Measurements from ENCODE around the gene LCN2.
"Not testable (repeated sequence)": the region's sequence is repeated elsewhere in the genome, so short reads cannot be mapped to it uniquely, and the experiment has no call there.

Gene LCN2

DNA sequence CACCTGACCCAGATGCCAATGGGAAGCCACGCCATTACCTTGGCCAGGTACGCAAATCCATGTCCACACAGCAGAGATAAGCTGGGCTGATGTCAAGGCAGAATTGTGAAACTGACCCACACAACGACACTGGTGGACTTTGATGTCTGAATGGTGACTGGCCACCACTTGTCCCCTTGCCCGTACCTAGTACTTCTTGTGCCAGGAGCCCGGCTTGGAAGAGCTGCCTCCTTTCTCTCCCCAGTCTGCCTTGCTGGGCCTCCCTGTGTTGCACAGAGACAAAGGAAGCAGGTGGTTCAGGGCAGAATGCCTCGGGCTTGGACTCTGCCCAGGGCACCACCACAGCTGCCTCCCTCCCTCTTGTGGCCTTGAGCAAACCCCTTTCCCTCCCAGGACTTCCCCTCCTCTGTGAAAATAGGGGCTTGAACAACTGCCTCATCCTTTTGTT, 45.1 kb upstream of the LCN2 start:
- no peak overlapping the region for H3K9ac ChIP-seq (ENCODE audit: insufficient read length)
- H3K27ac ChIP-seq = no peak overlapping the region
- no peaks in the 10 kb centered on the region for H3K9me3 ChIP-seq (ENCODE audit: low read depth, low read length)
- TF ChIP-seq EZH2 (IDR thresholded peaks at IDR 0.05) = no peak
- no peak for TF ChIP-seq POLR2AphosphoS5 (IDR thresholded peaks at IDR 0.05; ENCODE audit: borderline replicate concordance, low read depth, low read length)
- TF ChIP-seq FOXP2 (optimal IDR thresholded peaks at IDR 0.05; ENCODE audit: control extremely low read depth, extremely low read length, insufficient read depth) = no peak
- no peak for DNase-seq (ENCODE audit: low read depth, low spot score)
- H3K36me3 ChIP-seq (ENCODE audit: insufficient read depth, low read length) = peaks cover 60% of the 10 kb centered on the region
- H3K4me3 ChIP-seq = no peak overlapping the region

DNA sequence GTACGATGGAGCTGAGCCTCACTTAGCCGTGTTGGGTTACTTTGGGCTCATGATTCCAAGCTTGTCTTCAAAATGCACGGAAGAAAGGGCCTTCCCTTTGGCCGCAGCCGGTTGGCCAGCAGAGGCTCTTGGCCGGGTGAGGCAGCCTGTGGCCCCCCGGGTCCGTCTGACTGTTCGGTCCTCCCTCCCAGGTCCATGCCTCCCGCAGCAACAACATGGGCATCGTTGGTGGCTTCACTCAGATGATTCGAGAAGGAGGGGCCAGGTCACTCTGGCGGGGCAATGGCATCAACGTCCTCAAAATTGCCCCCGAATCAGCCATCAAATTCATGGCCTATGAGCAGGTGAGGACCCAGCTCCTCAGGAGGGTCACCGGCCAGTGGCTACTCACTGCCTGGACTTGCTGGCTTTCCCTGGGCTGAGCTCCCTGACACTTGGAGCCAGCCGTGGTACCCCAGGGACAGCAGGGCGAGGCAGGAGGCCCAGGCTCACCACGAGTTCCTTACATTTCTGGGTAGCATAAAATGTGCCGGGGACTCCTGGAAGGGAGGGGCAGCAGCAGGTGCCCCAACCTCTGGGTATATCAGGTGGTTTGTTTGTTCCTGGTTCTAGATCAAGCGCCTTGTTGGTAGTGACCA, 43.6 kb upstream of the LCN2 start:
- Histone ChIP-seq H3K9ac (ENCODE audit: insufficient read length) (no peak overlapping the region), H3K27ac (no peak overlapping the region), H3K9me3 (ENCODE audit: low read depth, low read length) (no peaks in the 10 kb centered on the region), H3K4me3 (no peak overlapping the region), H3K36me3 (ENCODE audit: insufficient read depth, low read length) (peaks cover 60% of the 10 kb centered on the region)
- DNase-seq (ENCODE audit: low read depth, low spot score) = no peak
- TF ChIP-seq FOXP2 (optimal IDR thresholded peaks at IDR 0.05; ENCODE audit: control extremely low read depth, extremely low read length, insufficient read depth) = no peak
- no peak for TF ChIP-seq EZH2 (IDR thresholded peaks at IDR 0.05)
- no peak for TF ChIP-seq POLR2AphosphoS5 (IDR thresholded peaks at IDR 0.05; ENCODE audit: borderline replicate concordance, low read depth, low read length)

DNA sequence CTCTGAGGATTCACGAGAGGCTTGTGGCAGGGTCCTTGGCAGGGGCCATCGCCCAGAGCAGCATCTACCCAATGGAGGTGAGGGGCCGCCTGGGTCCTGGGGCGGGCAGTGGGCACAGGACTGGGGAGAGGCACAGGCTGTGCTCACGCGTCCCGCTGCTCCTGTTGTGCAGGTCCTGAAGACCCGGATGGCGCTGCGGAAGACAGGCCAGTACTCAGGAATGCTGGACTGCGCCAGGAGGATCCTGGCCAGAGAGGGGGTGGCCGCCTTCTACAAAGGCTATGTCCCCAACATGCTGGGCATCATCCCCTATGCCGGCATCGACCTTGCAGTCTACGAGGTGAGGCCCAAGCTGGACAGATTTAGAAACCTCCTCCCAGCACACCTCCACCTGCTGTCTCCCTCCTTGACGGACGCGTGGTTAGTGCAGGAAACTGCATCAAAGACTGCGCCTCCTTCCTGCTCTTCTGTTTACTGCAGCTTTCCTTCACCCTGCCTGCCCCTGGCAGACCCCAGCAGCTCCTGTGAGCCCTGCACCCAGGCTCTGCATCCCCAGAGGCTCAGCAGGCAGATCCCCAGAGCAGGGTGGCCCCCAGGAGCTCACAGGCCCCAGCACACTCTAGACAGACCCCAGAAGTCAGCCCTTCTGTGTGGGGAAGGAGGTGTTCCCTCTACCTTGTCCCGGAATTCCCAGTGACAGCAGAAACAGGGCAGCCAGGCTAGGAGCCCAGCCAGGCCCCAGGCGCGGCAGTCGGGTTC, 42.9 kb upstream of the LCN2 start:
- Histone ChIP-seq H3K4me3 (no peak overlapping the region), H3K36me3 (ENCODE audit: insufficient read depth, low read length) (peaks cover 53% of the 10 kb centered on the region), H3K27ac (no peak overlapping the region), H3K9ac (ENCODE audit: insufficient read length) (no peak overlapping the region), H3K9me3 (ENCODE audit: low read depth, low read length) (no peaks in the 10 kb centered on the region)
- TF ChIP-seq FOXP2 (optimal IDR thresholded peaks at IDR 0.05; ENCODE audit: control extremely low read depth, extremely low read length, insufficient read depth) = no peak
- no peak for TF ChIP-seq EZH2 (IDR thresholded peaks at IDR 0.05)
- no peak for TF ChIP-seq POLR2AphosphoS5 (IDR thresholded peaks at IDR 0.05; ENCODE audit: borderline replicate concordance, low read depth, low read length)
- no peak for DNase-seq (ENCODE audit: low read depth, low spot score)

DNA sequence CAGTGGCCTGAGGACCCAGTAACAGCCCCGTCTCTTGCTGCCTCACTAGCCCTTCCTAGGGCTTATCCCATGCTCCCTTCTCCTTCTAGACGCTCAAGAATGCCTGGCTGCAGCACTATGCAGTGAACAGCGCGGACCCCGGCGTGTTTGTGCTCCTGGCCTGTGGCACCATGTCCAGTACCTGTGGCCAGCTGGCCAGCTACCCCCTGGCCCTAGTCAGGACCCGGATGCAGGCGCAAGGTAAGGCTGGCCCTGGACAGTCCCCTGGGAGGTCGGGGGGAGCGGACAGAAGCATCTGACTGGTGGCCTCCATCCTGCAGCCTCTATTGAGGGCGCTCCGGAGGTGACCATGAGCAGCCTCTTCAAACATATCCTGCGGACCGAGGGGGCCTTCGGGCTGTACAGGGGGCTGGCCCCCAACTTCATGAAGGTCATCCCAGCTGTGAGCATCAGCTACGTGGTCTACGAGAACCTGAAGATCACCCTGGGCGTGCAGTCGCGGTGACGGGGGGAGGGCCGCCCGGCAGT, 42.2 kb upstream of the LCN2 start:
- TF ChIP-seq POLR2AphosphoS5 (IDR thresholded peaks at IDR 0.05; ENCODE audit: borderline replicate concordance, low read depth, low read length) (no peak), EZH2 (IDR thresholded peaks at IDR 0.05) (no peak), FOXP2 (optimal IDR thresholded peaks at IDR 0.05; ENCODE audit: control extremely low read depth, extremely low read length, insufficient read depth) (no peak)
- H3K4me3 ChIP-seq = no peak overlapping the region
- peaks cover 50% of the 10 kb centered on the region for H3K36me3 ChIP-seq (ENCODE audit: insufficient read depth, low read length)
- H3K27ac ChIP-seq = no peak overlapping the region
- H3K9ac ChIP-seq (ENCODE audit: insufficient read length) = no peak overlapping the region
- no peak for DNase-seq (ENCODE audit: low read depth, low spot score)
- H3K9me3 ChIP-seq (ENCODE audit: low read depth, low read length) = no peaks in the 10 kb centered on the region

DNA sequence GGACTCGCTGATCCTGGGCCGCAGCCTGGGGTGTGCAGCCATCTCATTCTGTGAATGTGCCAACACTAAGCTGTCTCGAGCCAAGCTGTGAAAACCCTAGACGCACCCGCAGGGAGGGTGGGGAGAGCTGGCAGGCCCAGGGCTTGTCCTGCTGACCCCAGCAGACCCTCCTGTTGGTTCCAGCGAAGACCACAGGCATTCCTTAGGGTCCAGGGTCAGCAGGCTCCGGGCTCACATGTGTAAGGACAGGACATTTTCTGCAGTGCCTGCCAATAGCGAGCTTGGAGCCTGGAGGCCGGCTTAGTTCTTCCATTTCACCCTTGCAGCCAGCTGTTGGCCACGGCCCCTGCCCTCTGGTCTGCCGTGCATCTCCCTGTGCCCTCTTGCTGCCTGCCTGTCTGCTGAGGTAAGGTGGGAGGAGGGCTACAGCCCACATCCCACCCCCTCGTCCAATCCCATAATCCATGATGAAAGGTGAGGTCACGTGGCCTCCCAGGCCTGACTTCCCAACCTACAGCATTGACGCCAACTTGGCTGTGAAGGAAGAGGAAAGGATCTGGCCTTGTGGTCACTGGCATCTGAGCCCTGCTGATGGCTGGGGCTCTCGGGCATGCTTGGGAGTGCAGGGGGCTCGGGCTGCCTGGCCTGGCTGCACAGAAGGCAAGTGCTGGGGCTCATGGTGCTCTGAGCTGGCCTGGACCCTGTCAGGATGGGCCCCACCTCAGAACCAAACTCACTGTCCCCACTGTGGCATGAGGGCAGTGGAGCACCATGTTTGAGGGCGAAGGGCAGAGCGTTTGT, 41.6 kb upstream of the LCN2 start:
- no peak overlapping the region for H3K4me3 ChIP-seq
- TF ChIP-seq FOXP2 (optimal IDR thresholded peaks at IDR 0.05; ENCODE audit: control extremely low read depth, extremely low read length, insufficient read depth) = no peak
- no peak for TF ChIP-seq POLR2AphosphoS5 (IDR thresholded peaks at IDR 0.05; ENCODE audit: borderline replicate concordance, low read depth, low read length)
- TF ChIP-seq EZH2 (IDR thresholded peaks at IDR 0.05) = no peak
- peaks cover 43% of the 10 kb centered on the region for H3K36me3 ChIP-seq (ENCODE audit: insufficient read depth, low read length)
- H3K27ac ChIP-seq = no peak overlapping the region
- no peaks in the 10 kb centered on the region for H3K9me3 ChIP-seq (ENCODE audit: low read depth, low read length)
- DNase-seq (ENCODE audit: low read depth, low spot score) = no peak
- no peak overlapping the region for H3K9ac ChIP-seq (ENCODE audit: insufficient read length)

DNA sequence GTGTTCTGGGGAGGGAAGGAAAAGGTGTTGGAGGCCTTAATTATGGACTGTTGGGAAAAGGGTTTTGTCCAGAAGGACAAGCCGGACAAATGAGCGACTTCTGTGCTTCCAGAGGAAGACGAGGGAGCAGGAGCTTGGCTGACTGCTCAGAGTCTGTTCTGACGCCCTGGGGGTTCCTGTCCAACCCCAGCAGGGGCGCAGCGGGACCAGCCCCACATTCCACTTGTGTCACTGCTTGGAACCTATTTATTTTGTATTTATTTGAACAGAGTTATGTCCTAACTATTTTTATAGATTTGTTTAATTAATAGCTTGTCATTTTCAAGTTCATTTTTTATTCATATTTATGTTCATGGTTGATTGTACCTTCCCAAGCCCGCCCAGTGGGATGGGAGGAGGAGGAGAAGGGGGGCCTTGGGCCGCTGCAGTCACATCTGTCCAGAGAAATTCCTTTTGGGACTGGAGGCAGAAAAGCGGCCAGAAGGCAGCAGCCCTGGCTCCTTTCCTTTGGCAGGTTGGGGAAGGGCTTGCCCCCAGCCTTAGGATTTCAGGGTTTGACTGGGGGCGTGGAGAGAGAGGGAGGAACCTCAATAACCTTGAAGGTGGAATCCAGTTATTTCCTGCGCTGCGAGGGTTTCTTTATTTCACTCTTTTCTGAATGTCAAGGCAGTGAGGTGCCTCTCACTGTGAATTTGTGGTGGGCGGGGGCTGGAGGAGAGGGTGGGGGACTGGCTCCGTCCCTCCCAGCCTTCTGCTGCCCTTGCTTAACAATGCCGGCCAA, 40.8 kb upstream of the LCN2 start:
- H3K36me3 ChIP-seq (ENCODE audit: insufficient read depth, low read length) = peaks cover 37% of the 10 kb centered on the region

DNA sequence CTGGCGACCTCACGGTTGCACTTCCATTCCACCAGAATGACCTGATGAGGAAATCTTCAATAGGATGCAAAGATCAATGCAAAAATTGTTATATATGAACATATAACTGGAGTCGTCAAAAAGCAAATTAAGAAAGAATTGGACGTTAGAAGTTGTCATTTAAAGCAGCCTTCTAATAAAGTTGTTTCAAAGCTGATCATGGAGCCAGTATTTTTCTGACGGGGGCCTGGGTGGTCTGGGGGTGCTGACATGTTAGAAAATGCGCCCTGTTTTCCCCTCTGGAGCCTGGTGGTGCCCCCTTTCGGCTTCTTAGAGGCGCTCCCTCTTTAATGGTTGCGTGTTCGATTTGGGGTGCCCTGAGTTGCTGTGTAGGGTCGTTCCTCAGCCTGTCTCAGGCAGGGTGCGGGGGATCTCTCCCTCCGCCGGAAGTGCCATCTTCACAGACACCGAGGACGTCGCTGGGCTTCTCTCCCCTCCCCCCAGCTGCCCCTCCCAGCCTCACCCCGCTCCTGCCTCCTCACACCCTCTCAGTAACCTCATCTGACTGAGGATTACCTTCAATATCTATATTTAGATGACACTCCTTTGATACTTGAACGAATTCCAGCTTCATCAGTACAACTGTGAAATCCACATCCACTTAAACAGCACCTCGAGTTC, 40.1 kb upstream of the LCN2 start:
- H3K36me3 ChIP-seq (ENCODE audit: insufficient read depth, low read length) = peaks cover 30% of the 10 kb centered on the region

More for the DNA sequence above, 40.8 kb upstream of the LCN2 start:
- no peak overlapping the region for H3K4me3 ChIP-seq
- DNase-seq (ENCODE audit: low read depth, low spot score) = no peak
- no peak overlapping the region for H3K27ac ChIP-seq
- H3K9me3 ChIP-seq (ENCODE audit: low read depth, low read length) = no peaks in the 10 kb centered on the region
- H3K9ac ChIP-seq (ENCODE audit: insufficient read length) = no peak overlapping the region
- TF ChIP-seq FOXP2 (optimal IDR thresholded peaks at IDR 0.05; ENCODE audit: control extremely low read depth, extremely low read length, insufficient read depth) = no peak
- TF ChIP-seq POLR2AphosphoS5 (IDR thresholded peaks at IDR 0.05; ENCODE audit: borderline replicate concordance, low read depth, low read length) = no peak
- TF ChIP-seq EZH2 (IDR thresholded peaks at IDR 0.05) = no peak

DNA sequence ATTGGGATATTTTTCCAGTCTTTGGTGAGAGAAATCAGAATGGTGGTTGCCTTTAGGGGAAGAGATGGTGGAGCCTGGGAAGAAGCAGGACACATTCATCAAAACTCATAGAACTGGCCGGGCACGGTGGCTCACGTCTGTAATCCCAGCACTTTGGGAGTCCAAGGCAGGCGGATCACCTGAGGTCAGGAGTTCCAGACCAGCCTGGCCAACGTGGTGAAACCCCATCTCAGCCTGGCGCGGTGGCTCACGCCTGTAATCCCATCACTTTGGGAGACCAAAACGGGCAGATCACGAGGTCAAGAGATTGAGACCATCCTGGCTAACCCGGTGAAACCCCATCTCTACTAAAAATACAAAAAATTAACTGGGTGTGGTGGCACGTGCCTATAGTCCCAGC, 37.5 kb upstream of the LCN2 start:
- not testable (repeated sequence) for H3K9ac ChIP-seq (ENCODE audit: insufficient read length); H3K27ac ChIP-seq; H3K9me3 ChIP-seq (ENCODE audit: low read depth, low read length); H3K4me3 ChIP-seq; DNase-seq (ENCODE audit: low read depth, low spot score)
- H3K36me3 ChIP-seq (ENCODE audit: insufficient read depth, low read length) = peaks cover 13% of the 10 kb centered on the region

More for the DNA sequence above, 40.1 kb upstream of the LCN2 start:
- no peak for DNase-seq (ENCODE audit: low read depth, low spot score)
- Histone ChIP-seq H3K9me3 (ENCODE audit: low read depth, low read length) (no peaks in the 10 kb centered on the region), H3K4me3 (no peak overlapping the region), H3K9ac (ENCODE audit: insufficient read length) (no peak overlapping the region), H3K27ac (no peak overlapping the region)
- TF ChIP-seq EZH2 (IDR thresholded peaks at IDR 0.05) (no peak), FOXP2 (optimal IDR thresholded peaks at IDR 0.05; ENCODE audit: control extremely low read depth, extremely low read length, insufficient read depth) (no peak), POLR2AphosphoS5 (IDR thresholded peaks at IDR 0.05; ENCODE audit: borderline replicate concordance, low read depth, low read length) (no peak)

Measured in SK-N-MC (cell line).